Daoy (cell line): ENCODE results near the gene GARNL3. TPM values are rescaled to one million over a fixed set of nuclear protein-coding genes. Genes with fewer than 3 reads are reported as not detected.

Source experiments
- DNase-seq: peaks from one replicate; pipeline ENCODE4 v3.0.0-alpha.2; 2015; ENCODE audit warnings: low read depth
- total RNA-seq: library from RNA; depleted of rRNA; stranded (reverse); fragments of >200 nt; shearing (Covaris generic); gene quantifications from 2 replicates; pipeline ENCODE4 v1.2.3, GENCODE V29; 2014; rRNA removed

Gene GARNL3, protein sequence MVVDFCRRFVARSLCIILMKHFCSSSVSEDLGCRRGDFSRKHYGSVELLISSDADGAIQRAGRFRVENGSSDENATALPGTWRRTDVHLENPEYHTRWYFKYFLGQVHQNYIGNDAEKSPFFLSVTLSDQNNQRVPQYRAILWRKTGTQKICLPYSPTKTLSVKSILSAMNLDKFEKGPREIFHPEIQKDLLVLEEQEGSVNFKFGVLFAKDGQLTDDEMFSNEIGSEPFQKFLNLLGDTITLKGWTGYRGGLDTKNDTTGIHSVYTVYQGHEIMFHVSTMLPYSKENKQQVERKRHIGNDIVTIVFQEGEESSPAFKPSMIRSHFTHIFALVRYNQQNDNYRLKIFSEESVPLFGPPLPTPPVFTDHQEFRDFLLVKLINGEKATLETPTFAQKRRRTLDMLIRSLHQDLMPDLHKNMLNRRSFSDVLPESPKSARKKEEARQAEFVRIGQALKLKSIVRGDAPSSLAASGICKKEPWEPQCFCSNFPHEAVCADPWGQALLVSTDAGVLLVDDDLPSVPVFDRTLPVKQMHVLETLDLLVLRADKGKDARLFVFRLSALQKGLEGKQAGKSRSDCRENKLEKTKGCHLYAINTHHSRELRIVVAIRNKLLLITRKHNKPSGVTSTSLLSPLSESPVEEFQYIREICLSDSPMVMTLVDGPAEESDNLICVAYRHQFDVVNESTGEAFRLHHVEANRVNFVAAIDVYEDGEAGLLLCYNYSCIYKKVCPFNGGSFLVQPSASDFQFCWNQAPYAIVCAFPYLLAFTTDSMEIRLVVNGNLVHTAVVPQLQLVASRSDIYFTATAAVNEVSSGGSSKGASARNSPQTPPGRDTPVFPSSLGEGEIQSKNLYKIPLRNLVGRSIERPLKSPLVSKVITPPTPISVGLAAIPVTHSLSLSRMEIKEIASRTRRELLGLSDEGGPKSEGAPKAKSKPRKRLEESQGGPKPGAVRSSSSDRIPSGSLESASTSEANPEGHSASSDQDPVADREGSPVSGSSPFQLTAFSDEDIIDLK
- total RNA-seq: 3.5 and 14.0 TPM in 2 replicates

DNA sequence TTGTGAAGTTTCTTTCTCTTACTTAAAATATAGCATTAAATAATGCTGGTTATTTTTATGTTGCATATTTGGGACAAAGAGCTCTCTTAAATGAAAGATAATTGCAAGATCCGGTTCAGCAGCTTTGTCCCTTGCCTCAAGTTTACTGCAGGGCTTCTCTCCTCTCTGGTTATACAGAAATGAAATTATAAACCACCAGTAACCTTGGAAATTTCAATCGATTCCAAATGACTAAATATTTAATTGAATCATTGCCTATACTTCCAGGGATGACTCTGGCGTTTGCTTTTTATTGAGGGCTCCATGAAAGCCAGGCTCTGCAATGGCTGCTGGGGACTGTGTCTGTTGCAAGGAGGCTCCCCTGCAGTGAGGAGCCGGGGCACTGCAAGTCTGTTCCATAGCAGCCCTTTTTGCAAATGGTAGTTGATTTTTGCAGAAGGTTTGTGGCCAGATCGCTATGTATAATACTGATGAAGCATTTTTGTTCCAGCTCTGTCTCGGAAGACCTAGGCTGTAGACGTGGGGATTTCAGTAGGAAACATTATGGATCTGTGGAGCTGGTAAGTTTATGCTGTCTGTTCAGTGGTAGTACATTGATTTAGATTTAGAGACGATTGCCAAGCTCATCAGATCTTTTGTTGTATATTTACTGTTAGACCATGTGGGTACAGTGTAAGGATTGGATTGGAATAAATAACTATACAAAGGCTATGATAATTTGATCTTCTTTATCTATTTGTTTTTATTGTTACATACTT, at the start of gene GARNL3:
TSS of gene GARNL3 (plus strand) at position 313 of the 758 bp plus-strand sequence. CDS start at position 417, 104 bp downstream.
- no peak for DNase-seq

DNA sequence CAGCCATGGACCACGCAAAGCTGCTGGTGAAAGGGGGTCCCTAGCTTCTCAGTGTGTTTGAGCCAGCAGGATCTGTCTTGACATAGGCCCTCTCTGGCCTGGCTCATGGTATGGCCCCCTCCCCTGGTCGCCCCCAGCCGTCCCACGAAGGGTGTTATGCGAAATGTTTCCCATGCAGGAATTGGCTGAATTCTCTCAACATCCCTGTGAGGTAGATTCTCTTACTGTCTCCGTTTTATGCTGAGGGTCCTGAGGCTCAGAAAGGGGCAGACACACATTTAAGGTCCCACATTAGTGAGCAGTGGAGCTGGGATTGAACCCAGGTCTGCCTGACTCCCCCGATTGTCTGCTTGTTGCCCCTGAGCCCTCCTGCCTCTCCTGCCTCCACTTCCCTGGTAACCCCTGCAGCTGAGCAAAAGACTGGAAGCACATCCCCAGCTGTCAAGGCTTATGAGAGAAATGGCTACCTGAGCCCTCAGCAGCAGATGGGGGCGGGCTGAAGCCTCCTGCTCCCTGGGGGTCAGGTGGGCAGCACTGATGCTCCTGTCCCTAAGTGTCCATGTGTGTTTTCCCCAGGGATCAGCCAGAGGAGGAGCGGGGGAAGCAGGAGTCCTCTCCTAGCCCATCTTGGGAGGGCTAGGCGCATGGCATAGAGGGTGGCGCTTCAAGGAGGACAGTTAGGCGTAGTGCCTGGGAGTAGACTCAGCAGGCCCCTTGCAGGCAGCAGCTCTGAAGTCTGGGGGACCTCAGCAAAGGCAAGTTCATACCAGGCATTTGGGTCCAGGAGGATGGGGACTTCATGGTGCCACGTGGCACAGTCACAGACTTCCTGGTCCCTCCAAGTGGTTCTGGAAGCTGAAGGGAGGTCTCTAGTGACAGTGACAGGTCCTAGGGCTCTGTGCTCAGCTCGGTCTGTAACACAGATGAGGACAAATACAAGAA, 49.0 kb upstream of the GARNL3 start:
- no peak for DNase-seq

DNA sequence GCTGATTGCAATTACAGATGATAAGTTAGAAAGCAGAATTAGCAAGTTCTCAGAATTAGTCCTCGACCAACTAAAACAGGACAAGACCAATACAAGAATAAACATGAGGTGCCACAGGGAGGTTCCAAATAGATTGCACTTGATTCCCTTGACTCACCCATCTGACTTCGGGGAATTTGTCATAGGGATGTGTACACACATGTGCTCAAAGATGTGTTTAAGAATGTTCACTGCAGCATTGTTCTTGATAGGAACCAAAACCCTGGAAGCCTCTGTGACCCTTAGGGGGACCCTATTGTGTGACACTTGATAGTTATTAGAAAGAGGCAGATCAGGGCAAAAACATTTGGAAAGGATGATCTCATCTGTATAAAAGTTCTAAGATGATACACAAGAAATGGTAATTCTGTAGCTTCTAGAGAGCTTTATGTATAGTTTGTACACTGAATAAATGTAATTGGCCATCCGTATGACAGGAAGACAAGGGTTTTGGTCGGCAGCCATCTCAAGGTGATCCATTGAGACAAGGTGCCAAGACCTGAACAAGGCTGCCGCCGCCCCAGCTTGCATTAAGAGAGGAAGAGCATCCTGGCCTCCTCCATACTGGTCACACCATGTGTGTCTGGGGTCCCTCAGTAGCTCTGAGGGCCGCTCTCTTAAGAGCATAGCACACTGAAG, 48.2 kb upstream of the GARNL3 start:
- DNase-seq: no peak

DNA sequence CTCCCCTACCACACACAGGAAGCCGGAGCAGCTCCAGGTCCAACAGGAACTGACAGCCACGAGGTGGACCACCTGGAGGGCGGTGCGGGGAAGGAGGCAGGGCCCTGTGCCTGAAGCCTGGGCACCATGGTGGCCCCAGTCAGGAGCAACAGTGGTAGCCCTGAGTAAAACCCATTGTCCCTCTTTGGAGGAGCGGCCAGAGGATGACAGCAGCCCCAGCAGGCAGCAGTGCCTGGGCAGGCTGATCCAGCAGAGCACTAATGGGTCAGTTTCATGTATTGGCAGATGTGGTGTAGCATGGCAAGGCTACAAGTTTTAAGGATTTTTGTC, 47.7 kb upstream of the GARNL3 start:
- no peak for DNase-seq

DNA sequence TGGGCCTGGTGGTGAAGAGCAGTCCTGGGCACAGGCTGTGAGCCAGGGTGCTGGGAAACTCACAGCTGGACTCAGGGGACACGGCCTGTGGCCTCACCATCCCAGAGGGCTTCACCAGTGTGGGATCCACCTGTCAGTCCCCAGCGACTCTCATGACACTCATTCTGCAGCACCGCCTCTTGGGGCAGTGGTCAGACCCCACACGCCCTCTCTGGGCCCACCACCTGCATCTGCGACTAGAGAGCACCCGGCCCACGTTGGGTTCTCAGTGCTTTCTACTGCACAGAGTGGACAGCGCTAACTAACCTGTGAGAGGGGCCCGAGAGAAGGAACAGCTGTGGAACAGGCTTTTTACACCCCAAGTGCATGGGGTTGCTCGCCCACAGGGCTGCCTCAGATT, 45.8 kb upstream of the GARNL3 start:
- no peak for DNase-seq

DNA sequence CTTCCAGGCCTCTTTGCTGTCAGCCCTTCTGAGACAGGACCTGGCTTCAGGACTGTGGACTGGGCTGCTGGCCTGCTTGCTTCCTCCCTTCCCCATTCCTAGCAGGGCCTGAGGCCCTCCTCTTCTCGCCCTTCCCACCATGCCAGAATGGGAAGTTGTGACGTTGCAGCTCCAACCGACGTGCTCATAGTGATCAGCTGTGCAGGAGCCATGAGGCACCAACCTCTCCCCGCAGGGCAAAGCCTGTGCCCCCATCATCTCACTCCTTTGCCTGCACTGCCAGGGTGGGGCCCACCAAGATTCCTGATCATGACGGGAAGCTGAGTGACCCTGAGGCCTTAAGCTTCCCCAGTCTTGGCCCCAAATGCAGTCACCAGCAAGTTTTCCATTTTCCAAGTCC, 45.1 kb upstream of the GARNL3 start:
- DNase-seq: no peak

DNA sequence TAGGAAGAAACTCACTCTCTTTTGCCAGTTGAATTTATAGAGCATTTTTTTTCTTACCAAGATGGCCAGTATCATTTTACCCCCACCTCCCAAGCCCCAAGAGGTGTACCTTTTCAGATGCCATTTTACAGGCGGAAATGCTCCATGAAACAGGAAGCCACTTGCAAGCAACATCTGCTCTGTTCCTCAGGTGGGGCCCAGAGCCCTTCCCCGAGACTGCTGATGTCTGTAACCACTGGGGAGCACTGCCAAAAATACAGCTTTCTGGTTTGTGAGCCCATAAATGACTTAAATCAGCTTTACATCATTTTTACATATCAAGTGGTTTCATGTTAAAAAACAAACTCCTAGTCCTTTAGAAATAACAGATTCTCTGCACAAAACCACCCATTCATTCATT, 42.9 kb upstream of the GARNL3 start:
- no peak for DNase-seq

DNA sequence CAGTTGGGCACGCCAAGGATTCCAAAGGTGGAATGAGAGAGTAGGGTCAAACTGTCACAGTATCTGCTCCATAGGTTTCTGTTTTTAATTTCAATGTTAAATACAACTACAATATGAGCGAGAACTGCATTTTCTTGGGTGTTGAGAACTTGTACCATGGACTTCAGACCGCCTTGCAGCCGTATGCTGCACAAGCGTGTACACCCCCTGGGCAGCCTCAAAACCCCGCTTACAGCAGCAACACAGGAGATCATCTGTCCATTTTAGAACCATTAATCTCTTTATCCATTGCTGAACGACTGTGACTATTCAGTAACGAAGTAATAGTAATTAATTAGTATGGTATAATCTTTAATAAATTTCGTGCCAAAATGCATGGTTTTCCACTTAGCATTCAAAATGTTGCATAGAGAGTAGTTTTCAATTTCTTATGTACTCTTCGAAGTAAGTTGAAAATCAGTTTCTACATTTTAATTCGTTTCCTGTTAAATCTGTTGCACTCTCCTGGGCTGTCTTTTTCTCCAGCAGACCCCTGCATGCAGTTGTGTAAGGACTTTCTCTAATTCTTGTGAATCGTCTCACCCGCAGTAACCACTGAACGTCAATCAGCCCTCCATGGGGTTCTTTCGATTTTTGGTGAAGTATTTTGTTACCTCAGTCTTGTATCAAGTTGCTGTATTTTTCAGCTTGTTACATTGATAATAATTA, 42.0 kb upstream of the GARNL3 start:
- no peak for DNase-seq

DNA sequence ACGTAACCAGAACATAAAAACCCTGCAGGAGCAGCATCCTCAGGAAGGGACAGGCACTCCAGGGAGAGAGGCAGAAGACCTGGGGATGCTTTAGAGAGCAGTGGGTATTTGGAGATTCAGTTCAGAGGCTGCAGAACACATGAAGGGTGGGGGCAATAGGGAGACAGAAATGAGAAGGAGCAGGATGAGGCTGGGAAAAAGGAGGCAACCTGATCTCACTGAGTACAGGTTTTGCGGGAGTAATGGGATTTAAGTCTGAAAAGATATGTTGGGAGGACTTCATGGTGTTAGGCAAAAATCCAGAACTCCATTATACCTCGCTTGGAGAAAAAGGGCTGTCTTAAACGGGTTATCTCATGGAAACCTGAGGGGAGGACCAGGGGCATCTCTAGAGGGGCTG, 41.3 kb upstream of the GARNL3 start:
- no peak for DNase-seq

DNA sequence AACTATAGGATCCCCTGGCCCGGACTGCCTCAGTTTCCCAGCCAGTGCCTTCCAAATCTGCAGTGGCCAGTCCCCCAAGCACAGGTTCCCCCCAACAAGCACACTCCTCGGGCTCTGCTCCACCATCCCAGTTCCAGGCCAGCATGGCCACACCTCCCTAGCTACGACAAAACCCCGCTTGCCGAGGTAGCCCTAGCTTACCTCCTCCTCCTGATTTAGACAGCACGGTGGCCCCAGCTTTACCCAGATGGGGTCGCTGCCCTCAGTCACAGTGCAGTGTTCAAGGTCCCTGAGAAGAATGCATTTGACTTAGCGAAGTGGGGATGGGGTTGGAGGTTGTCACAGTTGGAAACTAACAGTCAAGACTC, 40.8 kb upstream of the GARNL3 start:
- no peak for DNase-seq

DNA sequence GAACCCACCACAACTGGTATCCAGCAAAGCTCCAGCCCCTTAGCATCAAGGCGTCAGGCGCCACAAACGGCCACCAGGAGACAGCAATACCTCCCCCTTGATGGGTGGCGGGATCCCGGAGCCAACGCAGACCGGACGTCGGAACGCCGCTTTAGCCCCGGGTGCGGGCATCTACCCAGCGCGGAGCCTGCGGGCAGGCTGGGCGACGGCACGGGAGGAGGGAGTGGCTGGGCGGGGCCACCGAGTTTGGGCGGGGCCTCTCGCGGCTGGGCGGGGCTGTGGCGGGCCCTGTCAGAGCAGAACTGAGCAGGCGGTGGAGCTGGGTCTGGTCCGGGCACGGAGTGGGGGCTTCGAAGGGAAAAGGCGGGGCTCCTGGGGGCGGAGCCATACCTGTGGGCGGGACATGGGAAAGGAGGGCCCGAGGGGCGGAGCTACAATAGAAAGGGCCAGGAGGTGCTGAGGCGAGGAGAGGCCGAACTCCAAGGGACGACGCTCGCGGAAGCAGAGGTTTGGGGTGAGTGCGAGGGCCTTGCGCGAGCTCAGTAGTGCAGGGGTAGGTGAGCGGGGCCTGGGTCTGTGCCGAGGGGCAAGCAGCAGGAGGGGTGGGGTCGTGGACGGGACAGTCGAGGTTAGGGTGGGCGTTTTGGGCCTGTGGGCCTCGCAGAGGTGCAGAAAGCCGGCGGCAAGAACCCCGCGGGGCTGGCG, 40.2 kb upstream of the GARNL3 start:
- DNase-seq: peak; percentile 95

DNA sequence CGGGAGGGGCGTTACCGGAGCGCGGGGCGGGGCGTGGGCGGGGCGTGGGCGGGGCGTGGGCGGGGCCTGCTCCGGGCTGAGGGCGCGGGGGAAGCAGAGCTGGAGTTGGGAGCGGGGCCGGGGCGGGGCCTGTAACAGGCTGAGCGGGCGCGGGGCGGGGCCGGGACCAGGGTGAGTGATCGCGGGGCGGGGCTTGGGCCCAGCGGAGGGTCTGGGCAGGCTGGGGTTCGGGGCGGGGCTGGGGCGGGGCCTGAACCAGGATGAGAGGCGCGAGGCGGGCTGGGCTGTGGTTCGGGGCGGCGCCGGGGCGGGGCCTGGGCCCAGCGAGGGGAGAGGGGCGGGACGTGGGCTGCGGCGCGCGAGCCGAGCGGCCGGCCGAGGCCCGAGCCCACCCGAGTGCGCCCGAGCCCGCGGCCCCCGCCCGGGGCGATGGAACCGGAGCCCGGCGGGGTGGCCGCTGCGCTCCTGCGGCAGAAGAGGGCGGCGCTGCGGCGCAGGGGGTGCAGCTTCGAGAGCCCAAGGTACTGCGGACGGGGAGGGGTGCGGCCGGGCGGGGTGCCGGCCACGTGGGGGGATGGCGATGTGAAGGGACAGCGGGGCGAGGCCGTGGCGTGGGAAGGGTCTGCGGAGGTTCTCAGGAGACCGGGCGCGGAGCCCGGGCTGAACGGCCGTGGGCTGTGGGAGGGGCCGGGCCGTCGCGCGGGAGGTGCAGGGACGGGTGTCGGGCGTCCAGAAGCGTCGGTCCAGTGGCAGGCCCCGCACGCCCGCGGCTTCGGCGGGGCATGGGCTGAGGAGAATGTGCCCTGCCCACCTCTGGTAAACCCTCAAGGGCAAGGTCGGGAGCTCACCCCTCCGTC, 39.5 kb upstream of the GARNL3 start:
- DNase-seq: peak; percentile 97

DNA sequence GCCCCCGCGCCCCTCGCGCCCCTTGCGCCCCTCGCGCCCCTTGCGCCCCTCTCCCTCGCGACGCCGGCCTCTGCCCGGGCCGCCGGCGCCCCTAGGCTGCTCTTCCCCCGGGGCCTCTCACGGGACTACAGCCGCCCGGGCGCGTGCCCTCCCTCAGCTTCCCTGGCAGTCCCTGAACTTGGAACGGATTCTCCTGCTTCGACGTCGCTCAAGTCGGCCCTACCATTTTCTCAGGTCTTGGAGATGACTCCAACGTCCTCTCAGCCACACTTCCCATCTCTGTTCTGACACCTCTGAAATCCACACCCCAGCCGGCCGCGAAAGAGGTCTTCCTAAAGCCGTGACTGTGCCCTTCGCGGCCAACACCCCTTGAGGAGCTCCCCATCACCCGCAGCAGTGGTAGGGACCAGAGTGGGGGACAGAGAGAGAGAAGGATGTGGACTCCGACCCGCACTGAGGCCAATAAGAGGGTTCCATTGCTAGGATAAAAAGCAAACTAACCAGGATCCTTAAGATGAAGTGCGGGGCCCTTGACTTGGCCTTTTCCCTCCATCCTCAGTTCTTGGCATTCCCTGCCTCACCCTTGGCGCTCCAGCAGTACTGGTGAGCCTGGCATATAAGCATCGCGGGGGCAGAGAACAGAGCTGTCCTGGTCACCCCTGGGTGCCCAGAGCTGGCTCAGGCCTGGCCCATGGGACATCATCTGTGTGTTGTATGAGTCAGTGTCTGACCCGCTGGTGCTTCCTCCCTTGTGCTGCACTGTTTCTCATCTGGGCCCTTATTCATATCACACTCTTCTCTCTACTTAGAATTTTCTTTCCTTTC, 38.6 kb upstream of the GARNL3 start:
- peak; percentile 46 for DNase-seq

DNA sequence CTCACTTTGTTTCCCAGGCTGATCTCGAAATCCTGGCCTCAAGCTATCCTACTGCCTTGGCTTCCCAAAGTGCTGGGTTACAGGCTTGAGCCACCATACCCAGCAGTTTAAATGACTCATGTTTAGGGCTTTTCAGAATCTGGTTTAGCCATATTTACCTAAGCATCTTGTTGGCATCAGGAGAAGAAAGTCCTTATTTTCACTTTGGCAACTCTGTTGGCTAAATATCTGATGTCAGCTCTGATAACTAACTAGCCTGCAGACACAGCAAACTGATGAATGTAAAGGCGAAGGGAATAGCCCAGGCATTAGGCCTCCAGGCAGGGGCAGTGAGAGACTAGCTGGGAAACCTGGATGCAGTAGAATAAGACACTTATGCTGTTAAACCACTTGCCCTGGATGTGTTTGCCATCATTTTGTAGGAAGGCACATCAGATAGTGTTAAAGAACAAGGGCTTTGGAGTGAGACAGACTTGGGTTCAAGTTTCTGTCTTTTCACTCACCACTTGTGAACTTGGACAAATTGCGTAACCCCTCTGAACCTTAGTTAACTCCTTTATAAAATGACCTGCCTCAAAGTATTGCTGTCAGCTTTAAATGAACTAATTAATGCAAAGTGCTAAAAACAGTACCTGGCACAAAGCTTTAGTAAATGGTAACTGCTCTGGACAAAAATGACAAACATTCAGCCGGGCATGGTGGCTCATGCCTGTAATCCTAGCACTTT, 34.7 kb upstream of the GARNL3 start:
- DNase-seq: no peak

DNA sequence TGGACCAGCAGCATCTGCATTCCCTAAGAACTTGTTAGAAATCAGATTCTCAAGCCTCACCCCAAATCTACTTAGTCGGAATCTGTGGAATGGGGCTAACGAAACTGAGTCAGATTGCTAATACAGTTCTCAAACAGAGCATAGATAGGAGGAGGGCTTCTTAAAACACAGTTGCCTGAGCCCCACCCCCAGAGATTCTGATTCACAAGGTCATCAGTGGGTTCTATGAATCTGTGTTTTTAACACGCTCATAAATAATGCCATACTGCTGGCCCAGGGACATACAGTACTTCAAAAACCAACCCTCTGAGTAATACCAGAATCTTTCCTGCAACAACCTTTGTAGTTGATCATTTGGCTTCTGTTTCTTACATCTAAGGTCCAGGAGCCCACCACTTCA, 32.9 kb upstream of the GARNL3 start:
- DNase-seq: no peak

DNA sequence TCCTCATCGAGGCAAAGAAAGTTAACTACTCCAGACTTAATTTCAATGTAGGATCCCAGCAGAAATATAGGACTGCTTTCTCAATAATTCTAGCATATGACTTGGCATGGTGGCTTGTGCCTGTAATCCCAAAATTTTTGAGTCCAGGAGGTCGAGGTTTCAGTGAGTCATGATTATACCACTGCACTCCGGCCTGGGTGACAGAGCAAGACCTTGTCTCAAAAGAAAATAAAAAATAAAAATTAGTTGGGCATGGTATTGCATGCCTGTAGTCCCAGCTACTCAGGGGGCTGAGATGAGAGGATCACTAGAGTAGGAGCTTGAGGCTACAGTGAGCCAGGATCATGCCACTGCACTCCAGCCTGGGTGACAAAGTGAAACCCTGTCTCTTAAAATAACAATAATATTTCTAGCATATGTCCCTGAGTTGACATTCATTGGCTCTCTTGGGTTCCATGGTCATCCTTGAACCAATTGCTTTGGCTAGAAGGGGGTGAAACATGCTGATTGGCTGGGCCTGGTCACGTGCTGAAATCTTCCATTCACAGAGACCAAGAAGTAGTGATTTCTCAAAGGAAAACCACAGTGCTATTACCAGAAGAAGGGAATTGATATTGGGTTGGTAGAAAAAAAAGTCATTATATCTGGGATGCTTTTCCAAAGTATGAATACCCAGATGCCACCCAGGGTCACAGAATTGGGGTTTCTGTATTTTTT, 31.6 kb upstream of the GARNL3 start:
- DNase-seq: no peak
